ENCODE results near the gene NOCT.

Gene NOCT

GRCh38 chr4:139030614-139031235, 15.1 kb downstream of the NOCT start:
- DNase-seq (ENCODE audit: insufficient read length, low spot score) (peak; percentile 51), FAIRE-seq (peak; percentile 90)
- TF ChIP-seq, protein P1, sequence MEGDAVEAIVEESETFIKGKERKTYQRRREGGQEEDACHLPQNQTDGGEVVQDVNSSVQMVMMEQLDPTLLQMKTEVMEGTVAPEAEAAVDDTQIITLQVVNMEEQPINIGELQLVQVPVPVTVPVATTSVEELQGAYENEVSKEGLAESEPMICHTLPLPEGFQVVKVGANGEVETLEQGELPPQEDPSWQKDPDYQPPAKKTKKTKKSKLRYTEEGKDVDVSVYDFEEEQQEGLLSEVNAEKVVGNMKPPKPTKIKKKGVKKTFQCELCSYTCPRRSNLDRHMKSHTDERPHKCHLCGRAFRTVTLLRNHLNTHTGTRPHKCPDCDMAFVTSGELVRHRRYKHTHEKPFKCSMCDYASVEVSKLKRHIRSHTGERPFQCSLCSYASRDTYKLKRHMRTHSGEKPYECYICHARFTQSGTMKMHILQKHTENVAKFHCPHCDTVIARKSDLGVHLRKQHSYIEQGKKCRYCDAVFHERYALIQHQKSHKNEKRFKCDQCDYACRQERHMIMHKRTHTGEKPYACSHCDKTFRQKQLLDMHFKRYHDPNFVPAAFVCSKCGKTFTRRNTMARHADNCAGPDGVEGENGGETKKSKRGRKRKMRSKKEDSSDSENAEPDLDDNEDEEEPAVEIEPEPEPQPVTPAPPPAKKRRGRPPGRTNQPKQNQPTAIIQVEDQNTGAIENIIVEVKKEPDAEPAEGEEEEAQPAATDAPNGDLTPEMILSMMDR (IDR thresholded peaks at IDR 0.05; ENCODE audit: insufficient read depth, missing control alignments), result peak; percentile 98

GRCh38 chr4:139035650-139036049, 20.1 kb downstream of the NOCT start:
- DNase-seq (ENCODE audit: insufficient read length, low spot score) (no peak), FAIRE-seq (no peak)
- TF ChIP-seq, protein P1 (IDR thresholded peaks at IDR 0.05; ENCODE audit: insufficient read depth, missing control alignments), result no peak

DNA sequence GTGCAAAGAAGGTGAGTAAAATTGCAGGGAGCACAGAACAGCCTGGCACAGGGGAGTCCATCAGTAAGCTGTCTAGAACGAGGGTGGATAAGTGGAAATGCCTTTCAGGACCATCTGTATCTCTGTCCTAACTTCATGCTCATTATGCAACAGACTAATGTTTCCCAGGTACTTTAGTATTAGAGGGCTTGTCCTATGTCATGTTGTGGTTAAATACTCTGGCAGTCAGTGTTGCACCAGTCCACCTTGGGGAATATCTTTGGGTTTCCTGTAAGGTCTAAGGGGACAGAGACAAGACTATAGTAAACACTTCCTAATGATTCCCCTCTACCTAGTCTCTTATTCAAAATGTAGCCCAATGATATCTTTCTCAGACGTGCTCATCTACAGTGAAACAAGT, 21.3 kb downstream of the NOCT start:
- TF ChIP-seq, protein P1 (IDR thresholded peaks at IDR 0.05; ENCODE audit: insufficient read depth, missing control alignments), result no peak
- no peak for DNase-seq (ENCODE audit: insufficient read length, low spot score)
- FAIRE-seq, result peak; percentile 67

- DNase-seq (ENCODE audit: insufficient read length, low spot score) (no peak), FAIRE-seq (no peak)
- TF ChIP-seq, protein P1 (IDR thresholded peaks at IDR 0.05; ENCODE audit: insufficient read depth, missing control alignments), result no peak
Observed at GRCh38 chr4:139038874-139039443, 23.4 kb downstream of the NOCT start.

- TF ChIP-seq, protein P1 (IDR thresholded peaks at IDR 0.05; ENCODE audit: insufficient read depth, missing control alignments), result no peak
- FAIRE-seq, result no peak
- DNase-seq (ENCODE audit: insufficient read length, low spot score), result no peak
Observed at GRCh38 chr4:139042981-139043460, 27.4 kb downstream of the NOCT start.

DNA sequence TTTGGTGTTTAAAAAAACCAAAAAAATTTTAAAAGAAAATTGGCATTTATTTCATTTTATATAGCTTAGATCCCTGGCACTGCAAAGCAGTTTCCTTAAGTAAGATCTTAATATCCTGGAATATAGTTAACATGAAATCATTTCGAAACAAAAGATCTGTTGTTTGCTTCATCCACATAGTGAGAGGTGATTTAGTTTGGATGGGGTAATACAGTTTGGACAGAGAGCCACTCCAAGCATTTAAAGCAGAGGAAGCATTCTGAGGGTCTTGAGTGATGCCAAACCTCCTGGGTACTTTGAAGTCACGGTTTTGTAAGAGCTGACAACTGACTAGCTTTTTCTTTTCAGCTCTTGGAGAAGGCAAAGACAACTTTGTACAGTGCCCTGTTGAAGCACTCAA, 28.7 kb downstream of the NOCT start:
- no peak for FAIRE-seq
- DNase-seq (ENCODE audit: insufficient read length, low spot score), result no peak
- TF ChIP-seq, protein P1 (IDR thresholded peaks at IDR 0.05; ENCODE audit: insufficient read depth, missing control alignments), result no peak

- FAIRE-seq (no peak), DNase-seq (ENCODE audit: insufficient read length, low spot score) (no peak)
- TF ChIP-seq, protein P1 (IDR thresholded peaks at IDR 0.05; ENCODE audit: insufficient read depth, missing control alignments), result no peak
Observed at GRCh38 chr4:139048026-139048425, 32.4 kb downstream of the NOCT start.

Data from D721Med (cell line).